Choroid plexus epithelial cell (primary cell): ENCODE data around the gene ASPRV1.

ENCODE experiments used
- DNase-seq: peaks from one replicate; pipeline ENCODE4 v3.0.0-alpha.2; 2010; ENCODE audit warnings: low read depth
- H3K4me3 ChIP-seq: 2 replicates; pipeline ENCODE4 v1.5.1; 2011; ENCODE audit warnings: low read depth, mild to moderate bottlenecking, control low read depth, low read length, moderate library complexity
- CTCF ChIP-seq: conservative IDR thresholded peaks from 2 replicates; pipeline ENCODE4 v1.5.1; 2011; ENCODE audit warnings: low read depth, mild to moderate bottlenecking, control low read depth, inconsistent platforms, low read length, moderate library complexity

The ASPRV1 gene

GRCh38 chr2:69940691-69941090 is 20.7 kb downstream of the ASPRV1 start:
- DNase-seq = no peak
- TF ChIP-seq CTCF = no peak
- no peak overlapping the region for H3K4me3 ChIP-seq

- H3K4me3 ChIP-seq = no peak overlapping the region
- DNase-seq = no peak
- TF ChIP-seq CTCF = no peak
Observed at GRCh38 chr2:69939722-69940121, 21.7 kb downstream of the ASPRV1 start.

GRCh38 chr2:69937968-69938367 is 23.5 kb downstream of the ASPRV1 start:
- no peak for DNase-seq
- no peak for TF ChIP-seq CTCF
- no peak overlapping the region for H3K4me3 ChIP-seq

GRCh38 chr2:69936906-69937305 is 24.5 kb downstream of the ASPRV1 start:
- DNase-seq = no peak
- no peak overlapping the region for H3K4me3 ChIP-seq
- TF ChIP-seq CTCF = no peak

GRCh38 chr2:69935011-69935410 is 26.4 kb downstream of the ASPRV1 start:
- TF ChIP-seq CTCF = no peak
- H3K4me3 ChIP-seq = no peak overlapping the region
- no peak for DNase-seq

- DNase-seq = no peak
- H3K4me3 ChIP-seq = no peak overlapping the region
- TF ChIP-seq CTCF = no peak
Observed at GRCh38 chr2:69934614-69934908, 26.9 kb downstream of the ASPRV1 start.

- no peak overlapping the region for H3K4me3 ChIP-seq
- no peak for TF ChIP-seq CTCF
- peak; percentile 91 for DNase-seq
Observed at GRCh38 chr2:69933839-69934613, 27.4 kb downstream of the ASPRV1 start.
